CD8-positive, alpha-beta memory T cell (primary cell): ENCODE results near the gene SPRY2. TPM values are rescaled to one million over a fixed set of nuclear protein-coding genes. Genes with fewer than 3 reads are reported as not detected.

ENCODE experiments used
- CTCF ChIA-PET: fragments of 350-600 bp; sonication (Branson Sonifier 250); formaldehyde crosslinking; loops from one replicate; lab custom pipeline; 2021; ENCODE audit warnings: antibody characterized with exemption; lab: Charles Lee
- POLR2A ChIA-PET: fragments of 350-600 bp; sonication (Branson Sonifier 250); formaldehyde crosslinking; loops from one replicate; lab custom pipeline; 2021; ENCODE audit warnings: antibody characterized with exemption; lab: Charles Lee
- DNase-seq, 5 donors: peaks; one replicate each; pipeline versions ENCODE4 v3.0.0 to v3.0.0-alpha.2; 2020 to 2022; ENCODE audit warnings: mixed read lengths in 1 of 5
- H3K27ac ChIP-seq: one replicate; pipeline ENCODE4 v1.7.0; 2013; ENCODE audit warnings: low read depth, mild to moderate bottlenecking, low read length, moderate library complexity
- H3K27me3 ChIP-seq: 2 replicates; pipeline ENCODE4 v1.7.0; 2013; ENCODE audit warnings: low read length, mild to moderate bottlenecking; ENCODE audit not compliant: insufficient read depth, poor library complexity, severe bottlenecking
- H3K36me3 ChIP-seq: 2 replicates; pipeline ENCODE4 v1.7.0; 2013; ENCODE audit warnings: mild to moderate bottlenecking, low read length, moderate library complexity; ENCODE audit not compliant: insufficient read depth
- H3K4me1 ChIP-seq: 2 replicates; pipeline ENCODE4 v1.7.0; 2013; ENCODE audit warnings: mild to moderate bottlenecking, low read length, moderate library complexity; ENCODE audit not compliant: insufficient read depth
- H3K4me3 ChIP-seq: 2 replicates; pipeline ENCODE4 v1.7.0; 2013; ENCODE audit warnings: mild to moderate bottlenecking, low read length
- H3K9me3 ChIP-seq: 2 replicates; pipeline ENCODE4 v1.7.0; 2013; ENCODE audit warnings: mild to moderate bottlenecking, low read length
- H3K27ac Mint-ChIP-seq, 8 donors: one replicate each; pipeline ENCODE4 v1.8.0; 2020 to 2021; ENCODE audit warnings: mixed read lengths in 8 of 8, mild to moderate bottlenecking in 6 of 8, inconsistent platforms in 3 of 8, moderate library complexity in 3 of 8
- H3K27me3 Mint-ChIP-seq, 2 donors: one replicate each; pipeline ENCODE4 v1.8.0; 2020 to 2021; ENCODE audit warnings: mixed read lengths in 2 of 2, mild to moderate bottlenecking in 1 of 2, moderate library complexity in 1 of 2
- H3K36me3 Mint-ChIP-seq, 3 donors: one replicate each; pipeline ENCODE4 v1.8.0; 2020 to 2021; ENCODE audit warnings: mixed read lengths in 3 of 3, inconsistent platforms in 1 of 3, mild to moderate bottlenecking in 1 of 3
- H3K4me1 Mint-ChIP-seq, 3 donors: one replicate each; pipeline ENCODE4 v1.8.0; 2020 to 2021; ENCODE audit warnings: mixed read lengths in 3 of 3, inconsistent platforms in 1 of 3, mild to moderate bottlenecking in 1 of 3
- H3K4me3 Mint-ChIP-seq, 7 donors: one replicate each; pipeline ENCODE4 v1.8.0; 2020 to 2021; ENCODE audit warnings: mixed read lengths in 7 of 7, mild to moderate bottlenecking in 6 of 7, moderate library complexity in 4 of 7, inconsistent platforms in 2 of 7
- H3K9me3 Mint-ChIP-seq, 5 donors: one replicate each; pipeline ENCODE4 v1.8.0; 2020 to 2022; ENCODE audit warnings: mixed read lengths in 5 of 5, mild to moderate bottlenecking in 3 of 5, moderate library complexity in 2 of 5, inconsistent platforms in 1 of 5
- polyA plus RNA-seq: library from polyadenylated mRNA; unstranded; fragments of 300-500 nt; fragmentation: Illumina TruSeq; gene quantifications from one replicate; pipeline ENCODE4 v1.2.3, GENCODE V29; 2021
- total RNA-seq, 2 experiments: library from RNA; stranded (reverse); gene quantifications; one replicate each; pipeline ENCODE4 v1.2.3, GENCODE V29; 2021

SPRY2 gene
- total and polyA plus RNA-seq, 3 experiments from 2014 or later: 0.91 to 10.5 (median 1.1) TPM

DNA sequence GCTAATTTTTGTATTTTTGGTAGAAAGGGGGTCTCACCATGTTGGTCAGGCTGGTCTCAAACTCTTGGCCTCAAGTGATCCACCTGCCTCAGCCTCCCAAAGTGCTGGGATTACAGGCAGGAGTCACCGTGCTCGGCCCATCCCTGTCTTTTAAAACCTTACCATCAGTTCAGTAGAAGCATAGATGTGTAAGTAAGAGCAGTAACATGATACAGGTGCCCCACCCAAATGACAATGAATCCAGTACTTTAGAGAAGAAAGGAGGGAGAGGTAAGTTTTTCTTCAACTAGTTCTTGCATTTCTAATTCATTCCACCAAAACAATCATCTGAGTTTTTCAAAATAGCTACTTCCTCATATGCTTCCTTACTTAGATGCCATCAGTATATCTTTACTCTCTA, 21.9 kb downstream of the SPRY2 start:
- Mint-ChIP-seq H3K36me3 (peaks cover 0 to 2% (median 0%) of the 10 kb centered on the region in 3 donors), H3K4me1 (no peaks in the 10 kb centered on the region), H3K27ac (no peak overlapping the region), H3K9me3 (peaks cover 0 to 2% (median 0%) of the 10 kb centered on the region in 5 donors), H3K27me3 (no peaks in the 10 kb centered on the region), H3K4me3 (no peak overlapping the region)
- Histone ChIP-seq H3K27ac (no peak overlapping the region), H3K4me1 (no peaks in the 10 kb centered on the region), H3K9me3 (no peaks in the 10 kb centered on the region), H3K36me3 (no peaks in the 10 kb centered on the region), H3K4me3 (no peak overlapping the region), H3K27me3 (no peaks in the 10 kb centered on the region)
- ChIA-PET POLR2A (no interaction called here), CTCF (no interaction called here)
- DNase-seq: no peak

DNA sequence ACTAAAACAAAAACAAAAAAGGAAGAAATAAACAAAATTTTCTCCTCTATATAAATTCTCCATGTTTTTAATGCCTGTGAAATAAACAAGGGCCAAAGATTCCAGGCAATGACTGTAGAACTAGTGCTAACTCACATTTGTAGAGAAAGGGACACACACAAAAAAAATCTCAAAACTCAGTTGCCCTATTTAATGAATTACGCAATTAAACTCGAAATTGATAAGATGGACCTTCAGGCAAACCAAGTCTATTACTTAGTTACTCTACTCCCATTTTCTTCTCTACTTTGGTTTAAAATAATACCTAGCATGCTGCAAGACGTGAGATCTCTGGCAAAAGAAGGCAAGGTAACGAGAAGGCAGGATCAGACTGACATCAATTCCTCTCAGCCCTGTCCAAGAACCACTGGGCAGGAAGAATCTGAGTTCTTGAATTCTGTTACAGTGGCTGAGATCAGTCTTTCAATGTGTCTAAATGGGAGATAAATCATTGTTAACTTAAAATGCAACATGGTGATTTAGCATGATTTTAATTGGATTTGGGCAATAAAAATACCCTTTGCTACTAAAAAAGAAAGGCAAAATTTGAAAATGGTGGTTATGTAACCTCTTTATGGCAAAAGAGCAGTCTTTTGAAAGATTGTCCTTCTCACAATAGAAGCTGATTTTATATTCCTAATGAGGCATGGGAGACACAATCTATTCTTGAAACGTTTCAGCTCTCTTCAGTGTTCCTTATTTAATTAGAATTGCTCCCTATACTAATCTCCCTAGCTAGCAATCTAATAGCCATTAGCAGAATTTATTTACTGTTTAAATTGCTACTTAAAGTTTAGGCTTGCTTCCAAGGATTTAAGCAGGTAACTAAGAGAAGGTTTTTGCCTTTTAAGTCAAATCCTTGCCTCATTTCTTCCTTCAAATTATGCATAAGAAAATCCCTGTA, 25.9 kb downstream of the SPRY2 start:
- CTCF ChIA-PET: no interaction called here
- no peaks in the 10 kb centered on the region for H3K36me3 ChIP-seq
- peaks cover 0 to 2% (median 0%) of the 10 kb centered on the region in 5 donors for H3K9me3 Mint-ChIP-seq
- H3K27me3 Mint-ChIP-seq: no peaks in the 10 kb centered on the region
- H3K4me1 ChIP-seq: no peaks in the 10 kb centered on the region
- H3K4me3 ChIP-seq: no peak overlapping the region
- H3K27ac Mint-ChIP-seq: no peak overlapping the region
- no peak overlapping the region for H3K4me3 Mint-ChIP-seq
- no peaks in the 10 kb centered on the region for H3K4me1 Mint-ChIP-seq
- H3K27me3 ChIP-seq: no peaks in the 10 kb centered on the region
- no peaks in the 10 kb centered on the region for H3K9me3 ChIP-seq
- DNase-seq: no peak
- no peaks in the 10 kb centered on the region for H3K36me3 Mint-ChIP-seq
- H3K27ac ChIP-seq: no peak overlapping the region
- POLR2A ChIA-PET: no interaction called here

DNA sequence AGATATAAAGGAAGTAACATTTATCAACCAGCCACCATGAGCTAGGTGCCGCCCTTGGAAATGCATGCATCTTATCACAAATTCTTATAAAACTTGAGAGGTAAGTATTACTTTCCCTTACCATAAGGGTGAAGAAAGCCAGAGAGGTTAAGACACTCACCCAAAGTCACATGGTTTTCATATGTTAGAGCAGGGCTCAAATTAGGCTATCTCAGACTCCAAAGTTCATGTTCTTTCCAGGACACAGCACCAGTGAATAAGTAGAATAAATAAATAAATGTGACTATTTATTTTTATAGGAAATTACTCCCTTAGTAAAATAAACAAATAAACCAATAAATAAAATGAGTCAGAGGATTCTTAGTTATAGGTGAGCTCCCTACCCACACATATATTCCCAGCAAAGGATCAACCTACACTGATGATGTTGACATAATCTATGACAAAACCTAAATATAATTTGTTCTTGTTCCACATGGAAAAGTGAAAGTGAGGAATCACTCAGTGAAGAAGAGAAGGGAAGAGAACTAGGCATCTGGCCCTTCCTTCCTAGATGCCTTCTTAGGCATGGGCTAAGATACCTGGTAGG, 27.2 kb downstream of the SPRY2 start:
- H3K36me3 Mint-ChIP-seq: no peaks in the 10 kb centered on the region
- H3K4me1 ChIP-seq: no peaks in the 10 kb centered on the region
- H3K27ac ChIP-seq: no peak overlapping the region
- H3K9me3 ChIP-seq: no peaks in the 10 kb centered on the region
- no peak overlapping the region for H3K4me3 Mint-ChIP-seq
- no peak for DNase-seq
- ChIA-PET CTCF (no interaction called here), POLR2A (no interaction called here)
- no peaks in the 10 kb centered on the region for H3K36me3 ChIP-seq
- no peak overlapping the region for H3K27ac Mint-ChIP-seq
- H3K27me3 Mint-ChIP-seq: no peaks in the 10 kb centered on the region
- no peaks in the 10 kb centered on the region for H3K27me3 ChIP-seq
- no peak overlapping the region for H3K4me3 ChIP-seq
- H3K9me3 Mint-ChIP-seq: no peaks in the 10 kb centered on the region
- no peaks in the 10 kb centered on the region for H3K4me1 Mint-ChIP-seq

DNA sequence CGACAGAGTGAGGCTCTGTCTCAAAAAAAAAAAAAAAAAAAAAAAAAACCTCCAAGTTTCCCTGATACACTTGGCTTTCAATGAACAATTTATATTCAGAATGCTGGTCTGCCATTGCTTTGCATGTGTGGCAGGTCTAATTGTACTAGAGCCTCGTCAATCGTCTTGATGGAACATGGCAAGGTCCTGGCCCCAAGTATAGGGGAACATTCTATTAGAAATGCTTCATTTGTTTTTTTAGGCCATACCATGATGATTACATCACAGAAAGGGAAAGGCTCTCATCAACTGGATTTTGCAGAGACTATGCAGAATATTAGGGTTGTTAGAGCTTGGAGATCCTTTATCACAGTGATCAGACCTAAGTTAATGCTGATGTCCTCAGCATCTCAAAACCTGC, 28.0 kb downstream of the SPRY2 start:
- no peak overlapping the region for H3K27ac Mint-ChIP-seq
- no peaks in the 10 kb centered on the region for H3K4me1 Mint-ChIP-seq
- Histone ChIP-seq H3K9me3 (no peaks in the 10 kb centered on the region), H3K4me3 (no peak overlapping the region), H3K27ac (no peak overlapping the region), H3K4me1 (no peaks in the 10 kb centered on the region), H3K36me3 (no peaks in the 10 kb centered on the region), H3K27me3 (no peaks in the 10 kb centered on the region)
- DNase-seq: no peak
- H3K36me3 Mint-ChIP-seq: no peaks in the 10 kb centered on the region
- no peaks in the 10 kb centered on the region for H3K9me3 Mint-ChIP-seq
- H3K27me3 Mint-ChIP-seq: no peaks in the 10 kb centered on the region
- POLR2A ChIA-PET: interaction anchor here (0.7 kb wide), 1 partner anchor 69 kb away, joined by 9 read pairs; no protein-coding TSS in a partner anchor
- CTCF ChIA-PET: no interaction called here
- H3K4me3 Mint-ChIP-seq: no peak overlapping the region

DNA sequence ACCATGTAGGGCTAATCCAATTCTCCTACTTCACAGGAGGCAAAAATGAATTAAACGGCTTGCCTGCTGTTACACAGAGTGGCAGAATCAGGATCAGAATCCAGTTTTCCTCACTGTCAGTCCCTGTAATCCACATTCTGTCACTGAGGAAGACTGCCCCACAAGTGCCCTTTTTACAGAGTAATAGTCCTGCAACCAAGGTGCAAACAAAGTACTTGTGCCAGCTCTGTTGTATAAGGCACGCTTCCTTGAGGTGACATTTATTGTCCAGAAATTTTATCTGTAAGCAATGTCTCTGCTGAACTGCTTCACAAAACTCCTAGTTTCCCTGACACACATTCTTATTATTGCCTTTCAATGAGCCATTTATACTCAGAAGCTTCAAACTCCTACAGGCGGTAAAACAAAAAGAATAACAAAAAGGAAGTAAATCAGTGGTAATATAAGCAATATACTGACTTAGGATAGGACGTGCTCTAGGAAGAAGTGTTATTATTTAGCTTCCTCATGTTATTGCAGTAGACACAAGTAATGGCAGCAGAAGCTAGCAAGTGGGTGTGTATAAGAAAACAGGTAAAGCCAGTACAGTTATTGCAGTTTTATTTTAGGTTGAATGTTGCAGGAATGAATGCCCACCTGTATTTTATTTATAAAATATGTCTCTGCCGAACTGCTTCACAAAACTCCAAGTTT, 28.8 kb downstream of the SPRY2 start:
- no peaks in the 10 kb centered on the region for H3K9me3 ChIP-seq
- CTCF ChIA-PET: no interaction called here
- H3K4me1 Mint-ChIP-seq: no peaks in the 10 kb centered on the region
- no peak overlapping the region for H3K4me3 ChIP-seq
- no peaks in the 10 kb centered on the region for H3K36me3 Mint-ChIP-seq
- no peaks in the 10 kb centered on the region for H3K27me3 Mint-ChIP-seq
- POLR2A ChIA-PET: interaction anchor here (0.7 kb wide), 1 partner anchor 70 kb away, joined by 9 read pairs; no protein-coding TSS in a partner anchor
- H3K27me3 ChIP-seq: no peaks in the 10 kb centered on the region
- no peak overlapping the region for H3K27ac Mint-ChIP-seq
- H3K27ac ChIP-seq: no peak overlapping the region
- no peak overlapping the region for H3K4me3 Mint-ChIP-seq
- H3K9me3 Mint-ChIP-seq: no peaks in the 10 kb centered on the region
- no peaks in the 10 kb centered on the region for H3K4me1 ChIP-seq
- no peaks in the 10 kb centered on the region for H3K36me3 ChIP-seq
- no peak for DNase-seq

DNA sequence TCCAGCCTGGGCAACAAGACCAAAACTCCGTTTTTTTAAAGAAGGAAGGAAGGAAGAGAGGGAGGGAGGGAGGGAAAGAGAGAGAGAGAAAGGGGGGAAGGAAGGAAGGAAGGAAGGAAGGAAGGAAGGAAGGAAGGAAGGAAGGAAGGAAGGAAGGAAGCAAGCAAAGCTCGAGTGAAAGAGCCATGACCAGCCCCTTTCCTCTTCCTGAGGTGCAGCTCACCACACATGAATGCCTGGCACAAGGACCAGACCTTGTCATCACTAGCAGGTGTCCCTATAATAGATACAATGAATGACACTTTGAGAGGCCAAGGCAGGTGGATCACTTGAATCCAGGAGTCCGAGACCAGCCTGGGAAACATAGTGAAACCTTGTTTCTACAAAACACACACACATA, 31.0 kb downstream of the SPRY2 start:
- H3K36me3 Mint-ChIP-seq: no peaks in the 10 kb centered on the region

DNA sequence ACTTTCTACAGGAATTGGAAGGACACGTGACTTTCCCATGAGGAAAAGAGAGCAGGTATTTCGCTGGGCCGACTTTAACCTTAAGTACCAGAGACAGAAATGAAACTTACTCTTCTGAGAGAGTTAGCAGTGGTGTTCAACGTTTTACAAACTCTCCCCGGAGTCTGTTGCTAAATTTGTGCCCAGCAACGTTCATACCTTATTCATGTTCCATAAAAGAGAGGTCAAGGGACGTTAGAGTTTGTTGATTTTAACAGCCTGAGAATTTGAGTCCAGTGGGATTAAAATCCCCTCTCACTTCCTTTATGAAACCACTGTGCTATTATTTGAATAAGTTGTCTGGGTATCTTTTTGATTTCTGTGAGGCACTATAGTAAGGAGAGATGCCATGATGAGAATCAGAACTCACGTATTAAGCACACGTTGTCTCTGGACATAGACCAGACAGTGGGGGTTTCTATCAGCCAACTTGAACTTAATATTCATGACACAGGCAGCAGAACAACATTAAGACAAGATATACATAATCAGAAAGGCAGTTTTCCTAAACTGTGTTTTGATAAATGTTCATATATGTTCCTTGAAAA, 33.4 kb downstream of the SPRY2 start:
- ChIA-PET POLR2A (no interaction called here), CTCF (no interaction called here)
- Mint-ChIP-seq H3K9me3 (peaks cover 0 to 3% (median 0%) of the 10 kb centered on the region in 5 donors), H3K4me1 (peaks cover 0 to 3% (median 0%) of the 10 kb centered on the region in 3 donors), H3K4me3 (no peak overlapping the region), H3K27me3 (no peaks in the 10 kb centered on the region), H3K27ac (peak overlapping the region in 1 of 8 donors; percentile 32), H3K36me3 (peaks cover 0 to 5% (median 0%) of the 10 kb centered on the region in 3 donors)
- Histone ChIP-seq H3K9me3 (no peaks in the 10 kb centered on the region), H3K27me3 (no peaks in the 10 kb centered on the region), H3K27ac (no peak overlapping the region), H3K4me1 (no peaks in the 10 kb centered on the region), H3K4me3 (no peak overlapping the region), H3K36me3 (no peaks in the 10 kb centered on the region)
- DNase-seq: no peak

More for the DNA sequence above, 31.0 kb downstream of the SPRY2 start:
- H3K4me3 ChIP-seq: no peak overlapping the region
- no peaks in the 10 kb centered on the region for H3K4me1 ChIP-seq
- H3K36me3 ChIP-seq: no peaks in the 10 kb centered on the region
- no peak overlapping the region for H3K27ac ChIP-seq
- H3K27me3 ChIP-seq: no peaks in the 10 kb centered on the region
- Mint-ChIP-seq H3K9me3 (no peaks in the 10 kb centered on the region), H3K4me3 (no peak overlapping the region), H3K27ac (no peak overlapping the region), H3K4me1 (peaks cover 0 to 3% (median 0%) of the 10 kb centered on the region in 3 donors), H3K27me3 (no peaks in the 10 kb centered on the region)
- no peaks in the 10 kb centered on the region for H3K9me3 ChIP-seq
- ChIA-PET POLR2A (no interaction called here), CTCF (interaction anchor here (1.4 kb wide), 1 partner anchor 13 kb away, joined by 3 read pairs; no protein-coding TSS in a partner anchor)
- DNase-seq: no peak
